ENCODE measurements around the gene GTF2F2.

DNA sequence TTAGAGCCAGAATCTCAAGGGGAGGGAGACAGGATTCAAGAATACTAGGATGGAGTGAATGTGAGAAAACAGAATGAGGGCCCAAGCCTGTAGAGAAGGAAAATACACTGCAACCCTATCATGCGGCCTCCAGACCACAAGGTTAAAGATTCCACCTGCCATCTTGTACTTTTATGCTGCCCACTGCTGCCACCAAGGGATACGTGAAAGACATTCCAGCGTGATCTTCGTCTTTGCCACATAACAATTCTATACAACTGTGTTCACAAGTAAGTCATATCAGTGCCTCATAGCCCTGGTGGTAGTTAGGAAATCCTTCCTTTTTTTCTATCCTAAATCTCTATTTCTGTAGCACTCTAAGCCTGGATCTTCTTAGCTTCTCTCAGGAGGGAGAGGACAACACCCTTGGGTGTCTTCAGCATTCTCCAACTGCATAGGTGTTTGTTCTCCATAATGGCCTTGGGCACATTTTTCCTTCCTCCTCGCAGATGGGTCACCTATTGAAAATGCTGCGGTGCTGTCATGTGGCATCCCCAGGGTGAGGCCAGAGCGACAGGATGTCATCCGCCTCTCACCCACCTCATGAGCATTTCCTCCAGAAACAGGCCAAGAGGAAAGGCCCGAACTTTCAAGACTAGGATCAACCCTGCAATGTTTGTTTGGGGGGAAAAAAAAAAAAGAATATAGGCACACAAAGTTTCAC lies 207.1 kb downstream of the GTF2F2 start:
- TF ChIP-seq POLR2A (IDR thresholded peaks at IDR 0.05) = no peak
- TF ChIP-seq, protein P1, sequence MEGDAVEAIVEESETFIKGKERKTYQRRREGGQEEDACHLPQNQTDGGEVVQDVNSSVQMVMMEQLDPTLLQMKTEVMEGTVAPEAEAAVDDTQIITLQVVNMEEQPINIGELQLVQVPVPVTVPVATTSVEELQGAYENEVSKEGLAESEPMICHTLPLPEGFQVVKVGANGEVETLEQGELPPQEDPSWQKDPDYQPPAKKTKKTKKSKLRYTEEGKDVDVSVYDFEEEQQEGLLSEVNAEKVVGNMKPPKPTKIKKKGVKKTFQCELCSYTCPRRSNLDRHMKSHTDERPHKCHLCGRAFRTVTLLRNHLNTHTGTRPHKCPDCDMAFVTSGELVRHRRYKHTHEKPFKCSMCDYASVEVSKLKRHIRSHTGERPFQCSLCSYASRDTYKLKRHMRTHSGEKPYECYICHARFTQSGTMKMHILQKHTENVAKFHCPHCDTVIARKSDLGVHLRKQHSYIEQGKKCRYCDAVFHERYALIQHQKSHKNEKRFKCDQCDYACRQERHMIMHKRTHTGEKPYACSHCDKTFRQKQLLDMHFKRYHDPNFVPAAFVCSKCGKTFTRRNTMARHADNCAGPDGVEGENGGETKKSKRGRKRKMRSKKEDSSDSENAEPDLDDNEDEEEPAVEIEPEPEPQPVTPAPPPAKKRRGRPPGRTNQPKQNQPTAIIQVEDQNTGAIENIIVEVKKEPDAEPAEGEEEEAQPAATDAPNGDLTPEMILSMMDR (IDR thresholded peaks at IDR 0.05) = no peak
